ENCODE data around the gene GOLGA7B.

GOLGA7B gene

GRCh38 chr10:97821308-97822038, 28.2 kb upstream of the GOLGA7B start:
- no peak overlapping the region for H3K27ac ChIP-seq (ENCODE audit: insufficient read depth in 1 of 2, low read depth in 1 of 2, low read length in 2 of 2, poor library complexity in 1 of 2, severe bottlenecking in 2 of 2)
- no peak overlapping the region for H3K4me3 ChIP-seq (ENCODE audit: control insufficient read depth in 1 of 7, extremely low read depth in 1 of 7, insufficient read depth in 4 of 7, low read depth in 2 of 7, low read length in 6 of 7)
- no peaks in the 10 kb centered on the region for H3K4me1 ChIP-seq (ENCODE audit: control extremely low read depth in 1 of 4, control insufficient read depth in 4 of 4, insufficient read depth in 4 of 4, low read length in 3 of 4)
- no peak for DNase-seq
- no peaks in the 10 kb centered on the region for H3K9me3 ChIP-seq (ENCODE audit: control extremely low read depth in 1 of 5, control insufficient read depth in 4 of 5, insufficient read depth in 2 of 5, low read depth in 1 of 5, low read length in 4 of 5)
- CTCF ChIA-PET, result interaction anchor here (1.4 to 1.9 kb wide), 2 partner anchors 14 to 20 kb away, joined by 3 to 5 read pairs; no protein-coding TSS in a partner anchor
- H3K36me3 ChIP-seq (ENCODE audit: control insufficient read depth in 4 of 4, insufficient read depth in 4 of 4, low read length in 3 of 4), result no peaks in the 10 kb centered on the region
- POLR2A ChIA-PET, result no interaction called here
- peaks cover 0 to 28% (median 8%) of the 10 kb centered on the region in 5 experiments for H3K27me3 ChIP-seq (replicated peaks in 2 of 5; ENCODE audit: control insufficient read depth in 4 of 5, insufficient read depth in 5 of 5, low read length in 4 of 5)
- 77% methylated on average over 3 of the region's 9 CpGs for WGBS (ENCODE audit: insufficient coverage)

GRCh38 chr10:97822261-97822687, 27.4 kb upstream of the GOLGA7B start:
- CTCF ChIA-PET, result interaction anchor here (1.9 kb wide), 1 partner anchor 15 kb away, joined by 5 read pairs; no protein-coding TSS in a partner anchor
- 84% methylated on average over 10 of the region's 10 CpGs for WGBS (ENCODE audit: insufficient coverage)
- POLR2A ChIA-PET, result no interaction called here
- no peaks in the 10 kb centered on the region for H3K9me3 ChIP-seq (ENCODE audit: control extremely low read depth in 1 of 5, control insufficient read depth in 4 of 5, insufficient read depth in 2 of 5, low read depth in 1 of 5, low read length in 4 of 5)
- no peak for DNase-seq
- H3K4me3 ChIP-seq (ENCODE audit: control insufficient read depth in 1 of 7, extremely low read depth in 1 of 7, insufficient read depth in 4 of 7, low read depth in 2 of 7, low read length in 6 of 7), result no peak overlapping the region
- no peaks in the 10 kb centered on the region for H3K36me3 ChIP-seq (ENCODE audit: control insufficient read depth in 4 of 4, insufficient read depth in 4 of 4, low read length in 3 of 4)
- no peak overlapping the region for H3K27ac ChIP-seq (ENCODE audit: insufficient read depth in 1 of 2, low read depth in 1 of 2, low read length in 2 of 2, poor library complexity in 1 of 2, severe bottlenecking in 2 of 2)
- H3K27me3 ChIP-seq (replicated peaks in 2 of 5; ENCODE audit: control insufficient read depth in 4 of 5, insufficient read depth in 5 of 5, low read length in 4 of 5), result peaks cover 0 to 32% (median 8%) of the 10 kb centered on the region in 5 experiments
- H3K4me1 ChIP-seq (ENCODE audit: control extremely low read depth in 1 of 4, control insufficient read depth in 4 of 4, insufficient read depth in 4 of 4, low read length in 3 of 4), result no peaks in the 10 kb centered on the region

GRCh38 chr10:97823734-97824133, 25.9 kb upstream of the GOLGA7B start:
- no peaks in the 10 kb centered on the region for H3K4me1 ChIP-seq (ENCODE audit: control extremely low read depth in 1 of 4, control insufficient read depth in 4 of 4, insufficient read depth in 4 of 4, low read length in 3 of 4)
- no peak overlapping the region for H3K4me3 ChIP-seq (ENCODE audit: control insufficient read depth in 1 of 7, extremely low read depth in 1 of 7, insufficient read depth in 4 of 7, low read depth in 2 of 7, low read length in 6 of 7)
- CTCF ChIA-PET, result no interaction called here
- peaks cover 0 to 27% (median 7%) of the 10 kb centered on the region in 5 experiments for H3K27me3 ChIP-seq (replicated peaks in 2 of 5; ENCODE audit: control insufficient read depth in 4 of 5, insufficient read depth in 5 of 5, low read length in 4 of 5)
- no peaks in the 10 kb centered on the region for H3K36me3 ChIP-seq (ENCODE audit: control insufficient read depth in 4 of 4, insufficient read depth in 4 of 4, low read length in 3 of 4)
- POLR2A ChIA-PET, result no interaction called here
- DNase-seq, result no peak
- no peak overlapping the region for H3K27ac ChIP-seq (ENCODE audit: insufficient read depth in 1 of 2, low read depth in 1 of 2, low read length in 2 of 2, poor library complexity in 1 of 2, severe bottlenecking in 2 of 2)
- no peaks in the 10 kb centered on the region for H3K9me3 ChIP-seq (ENCODE audit: control extremely low read depth in 1 of 5, control insufficient read depth in 4 of 5, insufficient read depth in 2 of 5, low read depth in 1 of 5, low read length in 4 of 5)
- WGBS (ENCODE audit: insufficient coverage), result 95% methylated on average over 9 of the region's 12 CpGs

- Histone ChIP-seq H3K27ac (ENCODE audit: insufficient read depth in 1 of 2, low read depth in 1 of 2, low read length in 2 of 2, poor library complexity in 1 of 2, severe bottlenecking in 2 of 2) (no peak overlapping the region), H3K4me1 (ENCODE audit: control extremely low read depth in 1 of 4, control insufficient read depth in 4 of 4, insufficient read depth in 4 of 4, low read length in 3 of 4) (no peaks in the 10 kb centered on the region), H3K36me3 (ENCODE audit: control insufficient read depth in 4 of 4, insufficient read depth in 4 of 4, low read length in 3 of 4) (no peaks in the 10 kb centered on the region), H3K9me3 (ENCODE audit: control extremely low read depth in 1 of 5, control insufficient read depth in 4 of 5, insufficient read depth in 2 of 5, low read depth in 1 of 5, low read length in 4 of 5) (no peaks in the 10 kb centered on the region), H3K4me3 (ENCODE audit: control insufficient read depth in 1 of 7, extremely low read depth in 1 of 7, insufficient read depth in 4 of 7, low read depth in 2 of 7, low read length in 6 of 7) (no peak overlapping the region), H3K27me3 (replicated peaks in 2 of 5; ENCODE audit: control insufficient read depth in 4 of 5, insufficient read depth in 5 of 5, low read length in 4 of 5) (peaks cover 0 to 25% (median 10%) of the 10 kb centered on the region in 5 experiments)
- DNase-seq, result no peak
- POLR2A ChIA-PET, result no interaction called here
- CTCF ChIA-PET, result no interaction called here
- 95% methylated on average over 11 of the region's 12 CpGs for WGBS (ENCODE audit: insufficient coverage)
Measured at GRCh38 chr10:97825020-97825760, 24.5 kb upstream of the GOLGA7B start.

- no peaks in the 10 kb centered on the region for H3K4me1 ChIP-seq (ENCODE audit: control extremely low read depth in 1 of 4, control insufficient read depth in 4 of 4, insufficient read depth in 4 of 4, low read length in 3 of 4)
Measured at GRCh38 chr10:97826892-97827291, 22.8 kb upstream of the GOLGA7B start.

GRCh38 chr10:97827702-97828291, 21.8 kb upstream of the GOLGA7B start:
- CTCF ChIA-PET, result interaction anchor here (0.9 to 1.1 kb wide), 2 partner anchors 18 to 33 kb away, joined by 3 read pairs; no protein-coding TSS in a partner anchor
- Histone ChIP-seq H3K4me1 (ENCODE audit: control extremely low read depth in 1 of 4, control insufficient read depth in 4 of 4, insufficient read depth in 4 of 4, low read length in 3 of 4) (no peaks in the 10 kb centered on the region), H3K36me3 (ENCODE audit: control insufficient read depth in 4 of 4, insufficient read depth in 4 of 4, low read length in 3 of 4) (no peaks in the 10 kb centered on the region), H3K4me3 (ENCODE audit: control insufficient read depth in 1 of 7, extremely low read depth in 1 of 7, insufficient read depth in 4 of 7, low read depth in 2 of 7, low read length in 6 of 7) (no peak overlapping the region), H3K27ac (ENCODE audit: insufficient read depth in 1 of 2, low read depth in 1 of 2, low read length in 2 of 2, poor library complexity in 1 of 2, severe bottlenecking in 2 of 2) (no peak overlapping the region), H3K9me3 (ENCODE audit: control extremely low read depth in 1 of 5, control insufficient read depth in 4 of 5, insufficient read depth in 2 of 5, low read depth in 1 of 5, low read length in 4 of 5) (no peaks in the 10 kb centered on the region), H3K27me3 (replicated peaks in 2 of 5; ENCODE audit: control insufficient read depth in 4 of 5, insufficient read depth in 5 of 5, low read length in 4 of 5) (peaks cover 0 to 29% (median 21%) of the 10 kb centered on the region in 5 experiments)
- POLR2A ChIA-PET, result no interaction called here
- 71% methylated on average over 9 of the region's 10 CpGs for WGBS (ENCODE audit: insufficient coverage)
- DNase-seq, result no peak

More at GRCh38 chr10:97826892-97827291, 22.8 kb upstream of the GOLGA7B start:
- no peak for DNase-seq
- H3K27ac ChIP-seq (ENCODE audit: insufficient read depth in 1 of 2, low read depth in 1 of 2, low read length in 2 of 2, poor library complexity in 1 of 2, severe bottlenecking in 2 of 2), result no peak overlapping the region
- H3K9me3 ChIP-seq (ENCODE audit: control extremely low read depth in 1 of 5, control insufficient read depth in 4 of 5, insufficient read depth in 2 of 5, low read depth in 1 of 5, low read length in 4 of 5), result no peaks in the 10 kb centered on the region
- POLR2A ChIA-PET, result no interaction called here
- 100% methylated on average over 1 of the region's 1 CpG for WGBS (ENCODE audit: insufficient coverage)
- H3K36me3 ChIP-seq (ENCODE audit: control insufficient read depth in 4 of 4, insufficient read depth in 4 of 4, low read length in 3 of 4), result no peaks in the 10 kb centered on the region
- no peak overlapping the region for H3K4me3 ChIP-seq (ENCODE audit: control insufficient read depth in 1 of 7, extremely low read depth in 1 of 7, insufficient read depth in 4 of 7, low read depth in 2 of 7, low read length in 6 of 7)
- CTCF ChIA-PET, result interaction anchor here (0.8 to 1.6 kb wide), 2 partner anchors 21 to 35 kb away, joined by 3 to 5 read pairs; no protein-coding TSS in a partner anchor
- H3K27me3 ChIP-seq (replicated peaks in 2 of 5; ENCODE audit: control insufficient read depth in 4 of 5, insufficient read depth in 5 of 5, low read length in 4 of 5), result peaks cover 0 to 25% (median 15%) of the 10 kb centered on the region in 5 experiments

Data from common myeloid progenitor, CD34-positive (primary cell).